ENCODE measurements around the gene NUP85. TPM values are rescaled to one million over a fixed set of nuclear protein-coding genes. Genes with fewer than 3 reads are reported as not detected.

The NUP85 gene
- total RNA-seq, 1 experiment from 2014 or later, result 164 TPM

- POLR2A ChIA-PET, result no interaction called here
Measured at GRCh38 chr17:75241502-75241901, 36.0 kb downstream of the NUP85 start.

More at GRCh38 chr17:75241502-75241901, 36.0 kb downstream of the NUP85 start:
- no peaks in the 10 kb centered on the region for H3K9me2 ChIP-seq (ENCODE audit: insufficient read depth)
- no peak for DNase-seq (ENCODE audit: low read depth, low spot score)
- TF ChIP-seq MAX (IDR thresholded peaks at IDR 0.05) (no peak), POLR2AphosphoS5 (IDR thresholded peaks at IDR 0.05; ENCODE audit: low read depth, low read length) (no peak), EGR1 (IDR thresholded peaks at IDR 0.05; ENCODE audit: low read depth) (no peak), EZH2phosphoT487 (IDR thresholded peaks at IDR 0.05; ENCODE audit: borderline replicate concordance) (no peak), SRF (IDR thresholded peaks at IDR 0.05; ENCODE audit: low read depth) (no peak), CBX3 (IDR thresholded peaks at IDR 0.05; ENCODE audit: low read depth) (no peak), SP1 (IDR thresholded peaks at IDR 0.05; ENCODE audit: low read depth) (no peak), ZNF274 (IDR thresholded peaks at IDR 0.05; ENCODE audit: low read depth, low read length) (no peak), ZBTB33 (IDR thresholded peaks at IDR 0.05; ENCODE audit: extremely low read depth, insufficient replicate concordance, low read length) (no peak), EZH2 (IDR thresholded peaks at IDR 0.05) (no peak)
- TF ChIP-seq, protein P1, sequence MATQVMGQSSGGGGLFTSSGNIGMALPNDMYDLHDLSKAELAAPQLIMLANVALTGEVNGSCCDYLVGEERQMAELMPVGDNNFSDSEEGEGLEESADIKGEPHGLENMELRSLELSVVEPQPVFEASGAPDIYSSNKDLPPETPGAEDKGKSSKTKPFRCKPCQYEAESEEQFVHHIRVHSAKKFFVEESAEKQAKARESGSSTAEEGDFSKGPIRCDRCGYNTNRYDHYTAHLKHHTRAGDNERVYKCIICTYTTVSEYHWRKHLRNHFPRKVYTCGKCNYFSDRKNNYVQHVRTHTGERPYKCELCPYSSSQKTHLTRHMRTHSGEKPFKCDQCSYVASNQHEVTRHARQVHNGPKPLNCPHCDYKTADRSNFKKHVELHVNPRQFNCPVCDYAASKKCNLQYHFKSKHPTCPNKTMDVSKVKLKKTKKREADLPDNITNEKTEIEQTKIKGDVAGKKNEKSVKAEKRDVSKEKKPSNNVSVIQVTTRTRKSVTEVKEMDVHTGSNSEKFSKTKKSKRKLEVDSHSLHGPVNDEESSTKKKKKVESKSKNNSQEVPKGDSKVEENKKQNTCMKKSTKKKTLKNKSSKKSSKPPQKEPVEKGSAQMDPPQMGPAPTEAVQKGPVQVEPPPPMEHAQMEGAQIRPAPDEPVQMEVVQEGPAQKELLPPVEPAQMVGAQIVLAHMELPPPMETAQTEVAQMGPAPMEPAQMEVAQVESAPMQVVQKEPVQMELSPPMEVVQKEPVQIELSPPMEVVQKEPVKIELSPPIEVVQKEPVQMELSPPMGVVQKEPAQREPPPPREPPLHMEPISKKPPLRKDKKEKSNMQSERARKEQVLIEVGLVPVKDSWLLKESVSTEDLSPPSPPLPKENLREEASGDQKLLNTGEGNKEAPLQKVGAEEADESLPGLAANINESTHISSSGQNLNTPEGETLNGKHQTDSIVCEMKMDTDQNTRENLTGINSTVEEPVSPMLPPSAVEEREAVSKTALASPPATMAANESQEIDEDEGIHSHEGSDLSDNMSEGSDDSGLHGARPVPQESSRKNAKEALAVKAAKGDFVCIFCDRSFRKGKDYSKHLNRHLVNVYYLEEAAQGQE (IDR thresholded peaks at IDR 0.05; ENCODE audit: low read depth), result no peak
- CTCF ChIA-PET, result interaction anchor here (2.0 to 3.3 kb wide), 3 partner anchors 19 to 229 kb away, joined by 4 to 30 read pairs (median 16); partner anchors contain the start of genes GGA3, MRPL58 and MRPS7
- no TSS peak for BruUV-seq (replicated peaks)
- H3K4me1 ChIP-seq (ENCODE audit: control insufficient read depth in 1 of 2, insufficient read depth in 2 of 2, low read length in 2 of 2), result peaks cover 0 to 11% of the 10 kb centered on the region in 2 experiments; a peak in 1 of 4 replicates
- ATAC-seq, result no peak
- H3K36me3 ChIP-seq (ENCODE audit: control insufficient read depth in 1 of 2, insufficient read depth in 2 of 2, low read length in 2 of 2), result peaks cover 64 to 83% of the 10 kb centered on the region in 2 experiments
- no peak overlapping the region for H3K4me3 ChIP-seq (replicated peaks in 1 of 2; ENCODE audit: low read depth in 1 of 2, low read length in 2 of 2)
- no peak overlapping the region for H3K9ac ChIP-seq (ENCODE audit: low read length)
- intact Hi-C loops (cut with micrococcal nuclease), result loop anchor here (2.0 kb wide), 1 partner anchor 163 kb away; the partner anchor contains the start of gene GRB2
- no peaks in the 10 kb centered on the region for H3K9me3 ChIP-seq (ENCODE audit: control insufficient read depth in 1 of 2, insufficient read depth in 1 of 2, low read depth in 1 of 2, low read length in 2 of 2)
- H4K20me1 ChIP-seq (ENCODE audit: insufficient read depth), result peaks cover 6% of the 10 kb centered on the region; the same call in 1 of the 2 replicates
- H3K4me2 ChIP-seq (ENCODE audit: low read length), result no peak overlapping the region
- RAD21 ChIA-PET (ENCODE audit: low non-redundant PET in 1 of 2, low total read pairs in 2 of 2, uncharacterized antibody in 2 of 2, unreplicated experiment in 2 of 2), result no interaction called here
- no peak overlapping the region for H2AFZ ChIP-seq (ENCODE audit: low read depth, low read length, poor library complexity, severe bottlenecking)
- H3K79me2 ChIP-seq (ENCODE audit: insufficient read depth, low read length), result peaks cover 1% of the 10 kb centered on the region; the same call in 1 of the 2 replicates
- no peak overlapping the region for H3K27ac ChIP-seq (ENCODE audit: low read depth, low read length)
- no peaks in the 10 kb centered on the region for H3K27me3 ChIP-seq (ENCODE audit: insufficient read depth, low read length)
